ENCODE results near the gene DNASE1L1.

The DNASE1L1 gene

DNA sequence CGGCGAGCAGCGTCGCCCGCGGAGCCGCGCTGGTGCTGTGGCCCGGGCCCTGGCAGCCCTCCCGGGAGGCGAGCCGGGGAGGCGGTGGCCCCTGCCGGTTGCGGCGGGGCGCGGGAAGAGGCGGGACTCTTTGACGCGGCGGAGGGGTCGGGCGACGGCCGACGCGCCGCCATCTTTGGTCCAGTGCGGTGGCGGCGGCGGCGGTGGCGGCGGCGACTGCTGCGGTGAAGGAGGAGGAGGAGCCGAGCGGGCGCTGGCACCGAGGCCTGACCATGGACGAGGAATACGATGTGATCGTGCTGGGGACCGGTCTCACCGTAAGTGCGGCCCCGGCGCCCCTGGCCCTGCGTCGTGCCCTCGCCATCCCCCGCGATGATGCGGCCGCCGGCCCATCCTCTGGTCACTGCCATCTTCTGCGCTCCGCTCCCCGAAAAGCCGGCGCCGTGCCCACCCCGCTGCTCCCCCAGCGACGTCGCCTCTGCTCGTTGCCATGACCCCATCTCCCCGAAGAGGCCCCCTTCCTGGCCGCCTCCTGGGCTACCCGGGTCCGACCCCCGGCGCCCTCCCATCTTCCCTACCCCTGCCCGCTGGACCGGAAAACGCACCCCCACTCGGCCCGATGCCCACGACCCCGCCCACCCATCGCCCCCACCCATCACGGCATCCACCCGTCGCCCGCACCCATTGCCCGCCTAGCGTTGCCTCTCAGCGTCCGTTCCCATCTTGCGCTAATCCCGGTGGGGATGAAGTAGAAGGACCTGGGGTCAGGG lies 28.1 kb upstream of the DNASE1L1 start, which contains the start of gene GDI1:
Gene GDI1 (plus strand): TSS at position 172 of the 770 bp plus-strand sequence. CDS start 101 bp downstream, at position 273.
- Histone ChIP-seq H3K9me3 (ENCODE audit: control insufficient read depth, insufficient read depth, low read depth, low read length) (no peaks in the 10 kb centered on the region), H3K4me3 (ENCODE audit: low read depth, low read length) (peak within 1 kb of the TSS; percentile 69), H3K27ac (ENCODE audit: extremely low read depth, low read depth, low read length) (peak within 1 kb of the TSS; percentile 95), H3K4me1 (ENCODE audit: control insufficient read depth, insufficient read depth, low read length) (no peaks in the 10 kb centered on the region), H3K36me3 (ENCODE audit: control insufficient read depth in 2 of 2, insufficient read depth in 1 of 2, low read length in 2 of 2) (peaks cover 7 to 84% of the 10 kb centered on the region in 2 experiments; a peak in 2 of 3 replicates)
- CTCF ChIA-PET, result no interaction called here
- POLR2A ChIA-PET, result interaction anchor here (1.9 kb wide), 1 partner anchor 39 kb away, joined by 4 read pairs; the partner anchor contains the start of gene RPL10
- peak; percentile 25; the same call in 1 of the 2 replicates for TF ChIP-seq ZBTB7A (tag by site-specific recombination; IDR thresholded peaks at IDR 0.05; ENCODE audit: low read depth)
- TF ChIP-seq, protein P1, sequence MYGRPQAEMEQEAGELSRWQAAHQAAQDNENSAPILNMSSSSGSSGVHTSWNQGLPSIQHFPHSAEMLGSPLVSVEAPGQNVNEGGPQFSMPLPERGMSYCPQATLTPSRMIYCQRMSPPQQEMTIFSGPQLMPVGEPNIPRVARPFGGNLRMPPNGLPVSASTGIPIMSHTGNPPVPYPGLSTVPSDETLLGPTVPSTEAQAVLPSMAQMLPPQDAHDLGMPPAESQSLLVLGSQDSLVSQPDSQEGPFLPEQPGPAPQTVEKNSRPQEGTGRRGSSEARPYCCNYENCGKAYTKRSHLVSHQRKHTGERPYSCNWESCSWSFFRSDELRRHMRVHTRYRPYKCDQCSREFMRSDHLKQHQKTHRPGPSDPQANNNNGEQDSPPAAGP (tag by site-specific recombination; IDR thresholded peaks at IDR 0.05), result peak; percentile 73
- TF ChIP-seq ZNF354C (tag by site-specific recombination; IDR thresholded peaks at IDR 0.05; ENCODE audit: borderline replicate concordance, low read depth), result no peak
- TF ChIP-seq ZNF501 (tag by site-specific recombination; IDR thresholded peaks at IDR 0.05), result peak; percentile 22; the same call in 1 of the 2 replicates
- TF ChIP-seq, protein P2, sequence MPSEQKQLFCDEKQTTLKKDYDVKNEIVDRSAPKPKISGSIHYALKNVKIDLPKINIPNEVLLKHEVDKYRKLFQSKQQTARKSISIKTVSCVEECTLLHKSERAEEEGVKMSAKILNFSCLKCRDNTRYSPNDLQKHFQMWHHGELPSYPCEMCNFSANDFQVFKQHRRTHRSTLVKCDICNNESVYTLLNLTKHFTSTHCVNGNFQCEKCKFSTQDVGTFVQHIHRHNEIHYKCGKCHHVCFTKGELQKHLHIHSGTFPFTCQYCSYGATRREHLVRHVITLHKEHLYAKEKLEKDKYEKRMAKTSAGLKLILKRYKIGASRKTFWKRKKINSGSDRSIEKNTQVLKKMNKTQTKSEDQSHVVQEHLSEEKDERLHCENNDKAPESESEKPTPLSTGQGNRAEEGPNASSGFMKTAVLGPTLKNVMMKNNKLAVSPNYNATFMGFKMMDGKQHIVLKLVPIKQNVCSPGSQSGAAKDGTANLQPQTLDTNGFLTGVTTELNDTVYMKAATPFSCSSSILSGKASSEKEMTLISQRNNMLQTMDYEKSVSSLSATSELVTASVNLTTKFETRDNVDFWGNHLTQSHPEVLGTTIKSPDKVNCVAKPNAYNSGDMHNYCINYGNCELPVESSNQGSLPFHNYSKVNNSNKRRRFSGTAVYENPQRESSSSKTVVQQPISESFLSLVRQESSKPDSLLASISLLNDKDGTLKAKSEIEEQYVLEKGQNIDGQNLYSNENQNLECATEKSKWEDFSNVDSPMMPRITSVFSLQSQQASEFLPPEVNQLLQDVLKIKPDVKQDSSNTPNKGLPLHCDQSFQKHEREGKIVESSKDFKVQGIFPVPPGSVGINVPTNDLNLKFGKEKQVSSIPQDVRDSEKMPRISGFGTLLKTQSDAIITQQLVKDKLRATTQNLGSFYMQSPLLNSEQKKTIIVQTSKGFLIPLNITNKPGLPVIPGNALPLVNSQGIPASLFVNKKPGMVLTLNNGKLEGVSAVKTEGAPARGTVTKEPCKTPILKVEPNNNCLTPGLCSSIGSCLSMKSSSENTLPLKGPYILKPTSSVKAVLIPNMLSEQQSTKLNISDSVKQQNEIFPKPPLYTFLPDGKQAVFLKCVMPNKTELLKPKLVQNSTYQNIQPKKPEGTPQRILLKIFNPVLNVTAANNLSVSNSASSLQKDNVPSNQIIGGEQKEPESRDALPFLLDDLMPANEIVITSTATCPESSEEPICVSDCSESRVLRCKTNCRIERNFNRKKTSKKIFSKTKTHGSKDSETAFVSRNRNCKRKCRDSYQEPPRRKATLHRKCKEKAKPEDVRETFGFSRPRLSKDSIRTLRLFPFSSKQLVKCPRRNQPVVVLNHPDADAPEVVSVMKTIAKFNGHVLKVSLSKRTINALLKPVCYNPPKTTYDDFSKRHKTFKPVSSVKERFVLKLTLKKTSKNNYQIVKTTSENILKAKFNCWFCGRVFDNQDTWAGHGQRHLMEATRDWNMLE (tag by site-specific recombination; conservative IDR thresholded peaks at IDR 0.05; ENCODE audit: low read depth), result no peak
- peak; percentile 66; the same call in 1 of the 2 replicates for TF ChIP-seq REPIN1 (tag by site-specific recombination; IDR thresholded peaks at IDR 0.05; ENCODE audit: low read depth)
- TF ChIP-seq, protein P3, sequence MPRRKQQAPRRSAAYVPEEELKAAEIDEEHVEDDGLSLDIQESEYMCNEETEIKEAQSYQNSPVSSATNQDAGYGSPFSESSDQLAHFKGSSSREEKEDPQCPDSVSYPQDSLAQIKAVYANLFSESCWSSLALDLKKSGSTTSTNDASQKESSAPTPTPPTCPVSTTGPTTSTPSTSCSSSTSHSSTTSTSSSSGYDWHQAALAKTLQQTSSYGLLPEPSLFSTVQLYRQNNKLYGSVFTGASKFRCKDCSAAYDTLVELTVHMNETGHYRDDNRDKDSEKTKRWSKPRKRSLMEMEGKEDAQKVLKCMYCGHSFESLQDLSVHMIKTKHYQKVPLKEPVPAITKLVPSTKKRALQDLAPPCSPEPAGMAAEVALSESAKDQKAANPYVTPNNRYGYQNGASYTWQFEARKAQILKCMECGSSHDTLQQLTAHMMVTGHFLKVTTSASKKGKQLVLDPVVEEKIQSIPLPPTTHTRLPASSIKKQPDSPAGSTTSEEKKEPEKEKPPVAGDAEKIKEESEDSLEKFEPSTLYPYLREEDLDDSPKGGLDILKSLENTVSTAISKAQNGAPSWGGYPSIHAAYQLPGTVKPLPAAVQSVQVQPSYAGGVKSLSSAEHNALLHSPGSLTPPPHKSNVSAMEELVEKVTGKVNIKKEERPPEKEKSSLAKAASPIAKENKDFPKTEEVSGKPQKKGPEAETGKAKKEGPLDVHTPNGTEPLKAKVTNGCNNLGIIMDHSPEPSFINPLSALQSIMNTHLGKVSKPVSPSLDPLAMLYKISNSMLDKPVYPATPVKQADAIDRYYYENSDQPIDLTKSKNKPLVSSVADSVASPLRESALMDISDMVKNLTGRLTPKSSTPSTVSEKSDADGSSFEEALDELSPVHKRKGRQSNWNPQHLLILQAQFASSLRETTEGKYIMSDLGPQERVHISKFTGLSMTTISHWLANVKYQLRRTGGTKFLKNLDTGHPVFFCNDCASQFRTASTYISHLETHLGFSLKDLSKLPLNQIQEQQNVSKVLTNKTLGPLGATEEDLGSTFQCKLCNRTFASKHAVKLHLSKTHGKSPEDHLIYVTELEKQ (tag by site-specific recombination; IDR thresholded peaks at IDR 0.05; ENCODE audit: borderline replicate concordance), result no peak
- TF ChIP-seq, protein P4, sequence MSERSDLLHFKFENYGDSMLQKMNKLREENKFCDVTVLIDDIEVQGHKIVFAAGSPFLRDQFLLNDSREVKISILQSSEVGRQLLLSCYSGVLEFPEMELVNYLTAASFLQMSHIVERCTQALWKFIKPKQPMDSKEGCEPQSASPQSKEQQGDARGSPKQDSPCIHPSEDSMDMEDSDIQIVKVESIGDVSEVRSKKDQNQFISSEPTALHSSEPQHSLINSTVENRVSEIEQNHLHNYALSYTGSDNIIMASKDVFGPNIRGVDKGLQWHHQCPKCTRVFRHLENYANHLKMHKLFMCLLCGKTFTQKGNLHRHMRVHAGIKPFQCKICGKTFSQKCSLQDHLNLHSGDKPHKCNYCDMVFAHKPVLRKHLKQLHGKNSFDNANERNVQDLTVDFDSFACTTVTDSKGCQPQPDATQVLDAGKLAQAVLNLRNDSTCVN (tag by site-specific recombination; optimal IDR thresholded peaks at IDR 0.05), result peak; percentile 67
- TF ChIP-seq ZNF561 (tag by site-specific recombination; IDR thresholded peaks at IDR 0.05; ENCODE audit: borderline replicate concordance), result no peak; the same call in 1 of the 2 replicates
- TF ChIP-seq, protein P5, sequence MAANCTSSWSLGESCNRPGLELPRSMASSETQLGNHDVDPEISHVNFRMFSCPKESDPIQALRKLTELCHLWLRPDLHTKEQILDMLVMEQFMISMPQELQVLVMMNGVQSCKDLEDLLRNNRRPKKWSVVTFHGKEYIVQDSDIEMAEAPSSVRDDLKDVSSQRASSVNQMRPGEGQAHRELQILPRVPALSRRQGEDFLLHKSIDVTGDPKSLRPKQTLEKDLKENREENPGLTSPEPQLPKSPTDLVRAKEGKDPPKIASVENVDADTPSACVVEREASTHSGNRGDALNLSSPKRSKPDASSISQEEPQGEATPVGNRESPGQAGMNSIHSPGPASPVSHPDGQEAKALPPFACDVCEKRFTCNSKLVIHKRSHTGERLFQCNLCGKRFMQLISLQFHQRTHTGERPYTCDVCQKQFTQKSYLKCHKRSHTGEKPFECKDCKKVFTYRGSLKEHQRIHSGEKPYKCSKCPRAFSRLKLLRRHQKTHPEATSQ (tag by site-specific recombination; IDR thresholded peaks at IDR 0.05), result peak; percentile 57; the same call in 1 of the 2 replicates
- no peak for TF ChIP-seq ZNF629 (tag by site-specific recombination; IDR thresholded peaks at IDR 0.05)
- peak; percentile 59; the same call in 1 of the 2 replicates for TF ChIP-seq KLF8 (tag by site-specific recombination; IDR thresholded peaks at IDR 0.05)
- TF ChIP-seq ZBTB20 (tag by site-specific recombination; IDR thresholded peaks at IDR 0.05), result peak; percentile 11; the same call in 1 of the 2 replicates
- 0 out of 2 replicates have a peak, but pooled peaks have one; percentile 13 for TF ChIP-seq WT1 (tag by site-specific recombination; IDR thresholded peaks at IDR 0.05)
- TF ChIP-seq SP2 (tag by site-specific recombination; IDR thresholded peaks at IDR 0.05), result peak; percentile 19; the same call in 1 of the 2 replicates
- no peak for TF ChIP-seq ZSCAN23 (tag by site-specific recombination; IDR thresholded peaks at IDR 0.05)
- TF ChIP-seq ZSCAN30 (tag by site-specific recombination; IDR thresholded peaks at IDR 0.05), result peak; percentile 47; the same call in 1 of the 2 replicates
- TF ChIP-seq, protein P6, sequence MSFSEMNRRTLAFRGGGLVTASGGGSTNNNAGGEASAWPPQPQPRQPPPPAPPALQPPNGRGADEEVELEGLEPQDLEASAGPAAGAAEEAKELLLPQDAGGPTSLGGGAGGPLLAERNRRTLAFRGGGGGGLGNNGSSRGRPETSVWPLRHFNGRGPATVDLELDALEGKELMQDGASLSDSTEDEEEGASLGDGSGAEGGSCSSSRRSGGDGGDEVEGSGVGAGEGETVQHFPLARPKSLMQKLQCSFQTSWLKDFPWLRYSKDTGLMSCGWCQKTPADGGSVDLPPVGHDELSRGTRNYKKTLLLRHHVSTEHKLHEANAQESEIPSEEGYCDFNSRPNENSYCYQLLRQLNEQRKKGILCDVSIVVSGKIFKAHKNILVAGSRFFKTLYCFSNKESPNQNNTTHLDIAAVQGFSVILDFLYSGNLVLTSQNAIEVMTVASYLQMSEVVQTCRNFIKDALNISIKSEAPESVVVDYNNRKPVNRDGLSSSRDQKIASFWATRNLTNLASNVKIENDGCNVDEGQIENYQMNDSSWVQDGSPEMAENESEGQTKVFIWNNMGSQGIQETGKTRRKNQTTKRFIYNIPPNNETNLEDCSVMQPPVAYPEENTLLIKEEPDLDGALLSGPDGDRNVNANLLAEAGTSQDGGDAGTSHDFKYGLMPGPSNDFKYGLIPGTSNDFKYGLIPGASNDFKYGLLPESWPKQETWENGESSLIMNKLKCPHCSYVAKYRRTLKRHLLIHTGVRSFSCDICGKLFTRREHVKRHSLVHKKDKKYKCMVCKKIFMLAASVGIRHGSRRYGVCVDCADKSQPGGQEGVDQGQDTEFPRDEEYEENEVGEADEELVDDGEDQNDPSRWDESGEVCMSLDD (tag by site-specific recombination; IDR thresholded peaks at IDR 0.05), result peak; percentile 62; the same call in 1 of the 2 replicates
- 0 out of 2 replicates have a peak, but pooled peaks have one; percentile 4 for TF ChIP-seq ZNF146 (tag by site-specific recombination; IDR thresholded peaks at IDR 0.05)
- TF ChIP-seq GLIS2 (tag by site-specific recombination; IDR thresholded peaks at IDR 0.05), result peak; percentile 71; the same call in 1 of the 2 replicates
- TF ChIP-seq SP7 (tag by site-specific recombination; IDR thresholded peaks at IDR 0.05), result peak; percentile 27; the same call in 1 of the 2 replicates

Data from HEK293 (cell line).